Transverse colon (tissue), 4 donors: ENCODE measurements around the gene ORC3. TPM values are rescaled to one million over a fixed set of nuclear protein-coding genes. Genes with fewer than 3 reads are reported as not detected.

Experiments
- DNase-seq: peaks from one replicate; pipeline ENCODE4 v3.0.0-alpha.2; 2019
- H3K27ac ChIP-seq, 4 donors: fragments of 200-600 bp; sonication (generic); 2 replicates each; pipeline ENCODE4 v1.5.1; 2016 to 2018; ENCODE audit warnings: inconsistent platforms in 4 of 4
- H3K27me3 ChIP-seq: fragments of 200-600 bp; sonication (generic); 2 replicates; pipeline ENCODE4 v1.5.1; 2017; ENCODE audit warnings: inconsistent platforms
- H3K36me3 ChIP-seq, 4 donors: fragments of 200-600 bp; sonication (generic); 2 replicates each; pipeline ENCODE4 v1.5.1; 2017 to 2019; ENCODE audit warnings: inconsistent platforms in 4 of 4
- H3K4me1 ChIP-seq, 4 donors: fragments of 200-600 bp; sonication (generic); 2 replicates each; pipeline ENCODE4 v1.5.1; 2017 to 2020; ENCODE audit warnings: inconsistent platforms in 4 of 4
- H3K4me3 ChIP-seq, 4 donors: fragments of 200-600 bp; sonication (generic); 1 replicate in 1 of 4; 2 replicates in 3 of 4; pipeline versions ENCODE4 v1.5.1 to v1.6.1; 2017 to 2019; ENCODE audit warnings: inconsistent platforms in 4 of 4
- H3K9me3 ChIP-seq, 2 donors: fragments of 200-600 bp; sonication (generic); 2 replicates each; pipeline ENCODE4 v1.5.1; 2017 to 2019; ENCODE audit warnings: inconsistent platforms in 2 of 2
- CTCF ChIP-seq, 5 experiments: fragments of 200-600 bp in 3 of 5; fragments of 450-650 bp in 2 of 5; sonication (generic) in 3 of 5; IDR thresholded peaks; 1 replicate in 2 of 5; 2 replicates in 3 of 5; pipeline ENCODE4 v1.5.1; 2016 to 2017; ENCODE audit warnings: antibody characterized with exemption in 5 of 5, inconsistent platforms in 3 of 5, mild to moderate bottlenecking in 2 of 5, moderate library complexity in 1 of 5
- EP300 ChIP-seq: sonication (generic); formaldehyde crosslinking; IDR thresholded peaks from one replicate; pipeline ENCODE4 v1.6.1; 2017; ENCODE audit warnings: antibody characterized with exemption, low read depth
- POLR2A ChIP-seq: fragments of 450-650 bp; IDR thresholded peaks from one replicate; pipeline ENCODE4 v1.6.1; 2016; ENCODE audit warnings: antibody characterized with exemption, mild to moderate bottlenecking, moderate library complexity
- POLR2AphosphoS5 ChIP-seq, 3 donors: sonication (generic); formaldehyde crosslinking; IDR thresholded peaks; one replicate each; pipeline ENCODE4 v1.6.1; 2016; ENCODE audit warnings: antibody characterized with exemption in 3 of 3
- WGBS, 2 donors: methylation state at CpG; one replicate each; pipeline ENCODE4 v1.1.5; 2018; ENCODE audit warnings: low coverage in 1 of 2; 5-methylcytosine and 5-hydroxymethylcytosine counted together
- in situ Hi-C, 4 donors: fragments of 200-750 bp; cut with MboI; loops; one replicate each; pipeline versions ENCODE4 v1.15.0 to v1.15.1; 2017; ENCODE audit warnings: low sequenced_read_pairs in 3 of 4, low pct_ligation_motif_present in 1 of 4, low pct_unique_long_range_greater_than_20kb in 1 of 4
- intact Hi-C: fragments of 100-400 bp; cut with DNase I; formaldehyde crosslinking; loops from one replicate; pipeline ENCODE4 v1.15.1; 2023; ENCODE audit warnings: low total_unique reads
- total RNA-seq, 4 donors: library from RNA; depleted of rRNA; stranded (reverse); fragments of >200 nt; gene quantifications; one replicate each; pipeline ENCODE4 v1.1.0, GENCODE V29; 2016

Gene ORC3
- total RNA-seq, 4 donors from 2014 or later = 2.2 to 18.4 (median 17.8) TPM

GRCh38 chr6:87658516-87658915 lies 68.6 kb downstream of the ORC3 start:
- H3K27ac ChIP-seq = no peak overlapping the region
- H3K4me3 ChIP-seq = no peak overlapping the region
- intact Hi-C loops (no loop called here), in situ Hi-C loops (no loop called here)
- H3K36me3 ChIP-seq = peaks cover 0 to 6% (median 0%) of the 10 kb centered on the region in 4 donors
- no peaks in the 10 kb centered on the region for H3K9me3 ChIP-seq
- peaks cover 0 to 3% (median 0%) of the 10 kb centered on the region in 4 donors for H3K4me1 ChIP-seq
- no peaks in the 10 kb centered on the region for H3K27me3 ChIP-seq
- TF ChIP-seq CTCF (IDR thresholded peaks at IDR 0.05) (no peak), POLR2AphosphoS5 (IDR thresholded peaks at IDR 0.05) (no peak), POLR2A (no peak), EP300 (no peak)
- no peak for DNase-seq

- Histone ChIP-seq H3K27ac (no peak overlapping the region), H3K36me3 (peaks cover 0 to 6% (median 0%) of the 10 kb centered on the region in 4 donors), H3K4me3 (no peak overlapping the region), H3K27me3 (no peaks in the 10 kb centered on the region), H3K9me3 (no peaks in the 10 kb centered on the region), H3K4me1 (peaks cover 0 to 3% (median 0%) of the 10 kb centered on the region in 4 donors)
- no peak for DNase-seq
- in situ Hi-C loops (no loop called here), intact Hi-C loops (no loop called here)
- TF ChIP-seq POLR2A (no peak), CTCF (IDR thresholded peaks at IDR 0.05) (no peak), EP300 (no peak), POLR2AphosphoS5 (IDR thresholded peaks at IDR 0.05) (no peak)
These were observed 70.4 kb downstream of the ORC3 start for GRCh38 chr6:87660226-87660911.

GRCh38 chr6:87661016-87661415 lies 71.1 kb downstream of the ORC3 start:
- in situ Hi-C loops = no loop called here
- intact Hi-C loops = no loop called here
- Histone ChIP-seq H3K27ac (no peak overlapping the region), H3K36me3 (peaks cover 0 to 11% (median 0%) of the 10 kb centered on the region in 4 donors), H3K4me3 (no peak overlapping the region), H3K4me1 (peaks cover 0 to 3% (median 0%) of the 10 kb centered on the region in 4 donors), H3K27me3 (no peaks in the 10 kb centered on the region), H3K9me3 (no peaks in the 10 kb centered on the region)
- WGBS, 2 donors = 97 to 100% methylated on average over 1 of the region's 1 CpG
- DNase-seq = no peak
- TF ChIP-seq CTCF (IDR thresholded peaks at IDR 0.05) (no peak), EP300 (no peak), POLR2A (no peak), POLR2AphosphoS5 (IDR thresholded peaks at IDR 0.05) (no peak)

- no peak for DNase-seq
- peaks cover 0 to 11% (median 0%) of the 10 kb centered on the region in 4 donors for H3K36me3 ChIP-seq
- H3K27me3 ChIP-seq = no peaks in the 10 kb centered on the region
- in situ Hi-C loops = no loop called here
- no peaks in the 10 kb centered on the region for H3K9me3 ChIP-seq
- intact Hi-C loops = no loop called here
- 84 to 88% methylated on average over 1 of the region's 1 CpG for WGBS, 2 donors
- H3K4me1 ChIP-seq = peaks cover 0 to 3% (median 0%) of the 10 kb centered on the region in 4 donors
- H3K27ac ChIP-seq = no peak overlapping the region
- no peak overlapping the region for H3K4me3 ChIP-seq
- TF ChIP-seq POLR2A = no peak
- TF ChIP-seq CTCF (IDR thresholded peaks at IDR 0.05) = no peak
- no peak for TF ChIP-seq POLR2AphosphoS5 (IDR thresholded peaks at IDR 0.05)
- TF ChIP-seq EP300 = no peak
These were observed 71.6 kb downstream of the ORC3 start for GRCh38 chr6:87661503-87661902.
